ENCODE results near the gene CORO2B. TPM values are rescaled to one million over a fixed set of nuclear protein-coding genes. Genes with fewer than 3 reads are reported as not detected.

Gene CORO2B
- total RNA-seq, 4 donors from 2014 or later = 0.70 to 9.1 (median 1.7) TPM

DNA sequence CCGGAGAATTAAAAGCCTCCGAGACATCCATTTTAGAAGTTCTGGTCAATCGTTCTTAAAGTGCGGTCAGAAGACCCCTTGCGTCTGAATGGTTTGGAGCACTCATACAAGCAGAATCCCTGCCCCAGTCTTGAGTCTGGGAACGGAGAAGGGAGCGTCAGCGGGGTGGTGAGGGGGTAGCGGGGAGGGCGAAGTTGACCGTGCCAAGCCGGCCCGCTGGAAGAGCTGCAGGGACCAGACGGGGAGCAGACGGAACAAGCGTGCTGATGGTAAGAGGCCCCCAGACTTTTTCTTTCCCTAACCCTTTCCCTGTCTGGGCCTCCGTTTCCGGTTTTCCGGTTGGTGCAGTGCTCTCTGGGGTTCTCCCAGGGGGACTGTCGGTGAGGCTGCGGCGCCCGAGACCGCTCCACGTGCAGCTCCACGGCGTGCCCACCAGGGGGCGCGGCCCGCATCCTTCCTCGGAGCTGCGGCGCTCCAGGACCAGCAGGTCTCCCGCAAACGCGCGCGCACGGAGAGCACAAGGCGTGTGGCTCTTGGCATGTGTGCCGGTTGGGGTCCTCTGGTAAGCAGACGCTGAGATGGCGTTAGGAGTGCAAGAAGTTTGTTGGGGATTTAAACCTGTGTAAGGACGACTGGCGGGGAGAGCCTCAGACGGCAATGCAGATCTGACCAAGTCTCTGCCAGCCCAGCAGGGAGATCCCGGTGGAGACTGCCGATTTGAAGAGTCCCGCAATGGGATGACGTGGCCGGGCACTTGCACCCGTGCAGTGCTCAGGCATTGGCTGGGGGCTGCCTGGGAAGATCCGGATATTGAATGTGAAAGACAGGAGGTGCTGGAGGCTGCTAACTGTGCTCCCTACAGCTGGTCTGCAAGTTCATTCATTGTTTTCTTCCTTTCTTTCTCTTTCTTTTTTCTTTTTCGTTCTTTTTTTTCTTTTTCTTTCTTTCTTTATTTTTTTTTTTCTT is 19.2 kb upstream of the CORO2B start:
- peak overlapping the region; percentile 15 to 48 (median 34) for H3K4me3 ChIP-seq
- peaks cover 0 to 15% (median 3%) of the 10 kb centered on the region in 4 donors for H3K4me1 ChIP-seq
- H3K27ac ChIP-seq = no peak overlapping the region
- TF ChIP-seq, protein P1, sequence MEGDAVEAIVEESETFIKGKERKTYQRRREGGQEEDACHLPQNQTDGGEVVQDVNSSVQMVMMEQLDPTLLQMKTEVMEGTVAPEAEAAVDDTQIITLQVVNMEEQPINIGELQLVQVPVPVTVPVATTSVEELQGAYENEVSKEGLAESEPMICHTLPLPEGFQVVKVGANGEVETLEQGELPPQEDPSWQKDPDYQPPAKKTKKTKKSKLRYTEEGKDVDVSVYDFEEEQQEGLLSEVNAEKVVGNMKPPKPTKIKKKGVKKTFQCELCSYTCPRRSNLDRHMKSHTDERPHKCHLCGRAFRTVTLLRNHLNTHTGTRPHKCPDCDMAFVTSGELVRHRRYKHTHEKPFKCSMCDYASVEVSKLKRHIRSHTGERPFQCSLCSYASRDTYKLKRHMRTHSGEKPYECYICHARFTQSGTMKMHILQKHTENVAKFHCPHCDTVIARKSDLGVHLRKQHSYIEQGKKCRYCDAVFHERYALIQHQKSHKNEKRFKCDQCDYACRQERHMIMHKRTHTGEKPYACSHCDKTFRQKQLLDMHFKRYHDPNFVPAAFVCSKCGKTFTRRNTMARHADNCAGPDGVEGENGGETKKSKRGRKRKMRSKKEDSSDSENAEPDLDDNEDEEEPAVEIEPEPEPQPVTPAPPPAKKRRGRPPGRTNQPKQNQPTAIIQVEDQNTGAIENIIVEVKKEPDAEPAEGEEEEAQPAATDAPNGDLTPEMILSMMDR (IDR thresholded peaks at IDR 0.05) = peak; percentile 71 to 96 (median 86)
- no peak for TF ChIP-seq POLR2A (IDR thresholded peaks at IDR 0.05)
- peaks cover 0 to 5% of the 10 kb centered on the region in 2 donors for H3K27me3 ChIP-seq
- DNase-seq = peak; percentile 62 to 85 (median 84)
- H3K36me3 ChIP-seq = no peaks in the 10 kb centered on the region
- no peaks in the 10 kb centered on the region for H3K9me3 ChIP-seq

DNA sequence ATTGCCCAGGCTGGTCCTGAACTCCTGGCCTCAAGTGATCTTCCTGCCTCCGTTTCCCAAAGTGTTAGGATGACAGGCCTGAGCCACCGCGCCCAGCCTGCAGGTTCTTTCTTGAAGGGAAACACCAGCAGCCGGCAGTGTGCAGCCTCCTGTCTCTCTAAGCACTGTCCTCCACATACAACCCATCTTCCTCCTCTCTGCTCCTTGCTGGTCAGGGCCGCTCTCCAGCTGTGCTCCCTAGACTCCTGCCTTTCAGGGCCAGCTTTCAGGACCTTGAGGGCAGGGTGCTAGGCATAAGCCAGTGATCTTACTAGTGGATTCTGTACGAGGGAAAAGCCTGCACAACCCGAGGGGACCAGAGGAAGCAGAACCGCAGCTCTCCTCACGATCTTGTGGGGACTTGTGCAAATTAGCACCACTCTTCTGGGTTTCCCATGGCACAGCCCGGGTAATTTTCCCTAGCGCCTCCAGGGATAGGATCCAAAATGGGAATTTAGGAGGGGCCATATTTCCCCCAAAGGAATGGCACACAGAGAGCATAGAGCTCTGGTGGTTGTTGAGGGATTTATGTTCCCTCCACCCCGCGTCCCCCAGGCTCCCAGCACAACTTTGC is 18.2 kb upstream of the CORO2B start:
- TF ChIP-seq, protein P1 (IDR thresholded peaks at IDR 0.05) = no peak
- no peak for TF ChIP-seq POLR2A (IDR thresholded peaks at IDR 0.05)
- Histone ChIP-seq H3K4me3 (no peak overlapping the region), H3K27me3 (peaks cover 0 to 5% of the 10 kb centered on the region in 2 donors), H3K27ac (no peak overlapping the region), H3K4me1 (peaks cover 0 to 15% (median 3%) of the 10 kb centered on the region in 4 donors), H3K9me3 (no peaks in the 10 kb centered on the region), H3K36me3 (no peaks in the 10 kb centered on the region)
- DNase-seq = peak in 2 of 3 donors; percentile 25 to 41

DNA sequence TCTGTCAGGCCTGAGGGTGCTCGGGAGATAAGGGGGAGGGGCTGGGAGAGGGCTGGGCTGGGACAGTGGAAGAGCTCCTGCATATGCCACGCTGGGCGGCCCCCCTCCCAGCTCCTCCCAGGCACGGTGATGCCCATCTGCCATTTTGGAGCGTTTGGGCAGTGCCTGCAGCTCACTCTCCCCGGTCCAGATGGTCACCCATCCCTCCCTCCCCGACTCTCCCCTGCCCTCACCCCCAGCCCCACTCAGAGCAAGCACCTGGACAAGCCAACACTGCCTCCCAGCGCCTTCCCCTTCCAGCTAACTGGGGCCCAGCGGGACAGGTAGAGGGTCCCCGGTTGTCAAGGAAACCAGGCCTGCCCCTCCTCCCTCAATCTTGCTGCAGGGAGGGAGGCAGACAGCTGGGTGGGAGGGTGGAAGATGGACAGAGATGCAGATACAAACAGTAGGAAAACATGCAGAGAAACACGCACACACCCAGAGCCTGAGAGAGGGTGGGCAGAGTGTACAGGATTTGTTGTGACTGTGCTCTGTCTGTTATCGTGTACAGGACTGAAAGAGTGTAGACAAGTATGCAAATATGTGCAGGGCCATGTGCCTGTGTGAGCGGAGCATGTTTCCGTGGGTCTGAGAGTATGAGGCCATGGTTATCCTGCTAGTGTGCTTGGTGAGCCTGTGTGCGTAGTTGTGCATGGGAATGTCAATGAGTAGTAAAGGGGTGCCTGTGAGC is 17.5 kb upstream of the CORO2B start:
- no peaks in the 10 kb centered on the region for H3K36me3 ChIP-seq
- H3K27me3 ChIP-seq = peaks cover 0 to 5% of the 10 kb centered on the region in 2 donors
- peaks cover 0 to 15% (median 3%) of the 10 kb centered on the region in 4 donors for H3K4me1 ChIP-seq
- no peak overlapping the region for H3K4me3 ChIP-seq
- no peak overlapping the region for H3K27ac ChIP-seq
- no peaks in the 10 kb centered on the region for H3K9me3 ChIP-seq
- peak in 2 of 3 donors; percentile 34 to 35 for DNase-seq
- TF ChIP-seq, protein P1 (IDR thresholded peaks at IDR 0.05) = no peak
- TF ChIP-seq POLR2A (IDR thresholded peaks at IDR 0.05) = no peak

DNA sequence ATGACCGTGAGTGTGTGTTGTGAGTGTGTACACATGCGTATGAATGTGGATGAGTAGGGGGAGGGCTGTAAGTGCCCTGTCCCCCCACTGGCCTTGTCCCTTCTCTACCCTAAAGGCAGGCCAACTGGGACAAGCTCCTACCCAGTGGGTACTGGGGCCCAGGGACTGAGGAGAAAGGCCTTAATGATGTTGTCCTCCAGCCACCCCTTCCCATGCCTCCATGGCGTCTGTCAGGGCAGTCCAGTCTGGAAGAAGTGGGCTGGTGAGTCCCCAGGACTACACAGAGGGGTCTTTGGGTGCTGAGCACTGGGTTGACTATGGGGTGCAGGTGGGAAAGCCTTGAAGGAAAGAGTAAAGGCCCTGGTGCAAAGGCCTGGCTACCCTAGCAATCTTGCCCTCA is 16.9 kb upstream of the CORO2B start:
- Histone ChIP-seq H3K9me3 (no peaks in the 10 kb centered on the region), H3K36me3 (no peaks in the 10 kb centered on the region), H3K4me3 (no peak overlapping the region), H3K27me3 (peaks cover 0 to 5% of the 10 kb centered on the region in 2 donors), H3K27ac (no peak overlapping the region), H3K4me1 (peaks cover 0 to 15% (median 3%) of the 10 kb centered on the region in 4 donors)
- DNase-seq = peak in 2 of 3 donors; percentile 21 to 23
- no peak for TF ChIP-seq POLR2A (IDR thresholded peaks at IDR 0.05)
- TF ChIP-seq, protein P1 (IDR thresholded peaks at IDR 0.05) = no peak

DNA sequence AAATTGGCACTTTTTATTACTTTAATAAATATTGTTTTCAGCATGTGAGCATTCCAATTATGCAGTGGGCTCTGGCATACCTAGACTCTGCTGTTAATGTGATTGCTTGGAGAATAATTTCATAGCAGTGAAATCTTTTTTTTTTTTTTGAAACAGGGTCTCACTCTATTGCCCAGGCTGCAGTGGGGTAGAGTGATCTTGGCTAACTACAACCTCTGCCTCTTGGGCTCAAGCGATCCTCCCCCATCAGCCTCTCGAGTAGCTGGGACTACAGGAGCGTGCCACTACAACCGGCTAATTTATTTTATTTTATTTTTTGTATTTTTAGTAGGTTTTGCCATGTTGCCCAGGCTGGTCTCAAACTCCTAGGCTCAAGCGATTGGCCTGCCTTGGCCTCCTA is 14.6 kb upstream of the CORO2B start:
- DNase-seq = peak in 1 of 3 donors; percentile 3
- Histone ChIP-seq H3K9me3 (no peaks in the 10 kb centered on the region), H3K27me3 (no peaks in the 10 kb centered on the region), H3K27ac (no peak overlapping the region), H3K4me1 (peaks cover 0 to 9% (median 3%) of the 10 kb centered on the region in 4 donors), H3K36me3 (no peaks in the 10 kb centered on the region), H3K4me3 (no peak overlapping the region)
- TF ChIP-seq POLR2A (IDR thresholded peaks at IDR 0.05) = no peak
- TF ChIP-seq, protein P1 (IDR thresholded peaks at IDR 0.05) = no peak

Measured in Peyer's patch (tissue), 4 donors.